Activated CD8-positive, alpha-beta memory T cell treated with anti-CD3 and anti-CD28 coated beads, Interleukin-2, amount 50 U/mL, for 24 hours (primary cell): ENCODE data around the gene TCERG1L.

Experiments used
- DNase-seq: peaks from one replicate; pipeline ENCODE4 v3.0.0-alpha.2; 2020; ENCODE audit errors: extremely low read depth

Gene TCERG1L

GRCh38 chr10:131070856-131071255 lies 240.7 kb downstream of the TCERG1L start:
- no peak for DNase-seq

GRCh38 chr10:131068760-131069159 lies 242.8 kb downstream of the TCERG1L start:
- DNase-seq = no peak

DNA sequence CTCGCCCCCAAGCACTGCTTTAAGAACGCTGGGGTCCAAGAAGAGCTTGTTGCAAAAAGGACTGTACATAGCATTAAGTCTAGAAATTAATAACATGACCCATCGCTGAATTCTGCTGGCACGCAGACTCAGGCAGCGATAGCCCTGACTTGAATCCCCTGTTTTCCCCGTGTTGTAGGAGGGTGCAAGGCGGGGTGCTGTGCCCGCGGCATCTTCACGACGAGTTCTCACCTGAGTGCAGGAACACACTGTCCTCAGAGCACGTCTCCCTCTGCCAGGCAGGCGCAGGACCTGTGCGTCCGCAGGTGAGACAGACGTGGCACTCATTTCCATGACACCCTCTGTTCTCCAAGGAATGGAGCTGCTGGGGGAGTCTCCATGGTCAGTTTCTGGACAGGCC lies 243.2 kb downstream of the TCERG1L start:
- no peak for DNase-seq

- no peak for DNase-seq
Observed at GRCh38 chr10:131067690-131068089, 243.8 kb downstream of the TCERG1L start.

DNA sequence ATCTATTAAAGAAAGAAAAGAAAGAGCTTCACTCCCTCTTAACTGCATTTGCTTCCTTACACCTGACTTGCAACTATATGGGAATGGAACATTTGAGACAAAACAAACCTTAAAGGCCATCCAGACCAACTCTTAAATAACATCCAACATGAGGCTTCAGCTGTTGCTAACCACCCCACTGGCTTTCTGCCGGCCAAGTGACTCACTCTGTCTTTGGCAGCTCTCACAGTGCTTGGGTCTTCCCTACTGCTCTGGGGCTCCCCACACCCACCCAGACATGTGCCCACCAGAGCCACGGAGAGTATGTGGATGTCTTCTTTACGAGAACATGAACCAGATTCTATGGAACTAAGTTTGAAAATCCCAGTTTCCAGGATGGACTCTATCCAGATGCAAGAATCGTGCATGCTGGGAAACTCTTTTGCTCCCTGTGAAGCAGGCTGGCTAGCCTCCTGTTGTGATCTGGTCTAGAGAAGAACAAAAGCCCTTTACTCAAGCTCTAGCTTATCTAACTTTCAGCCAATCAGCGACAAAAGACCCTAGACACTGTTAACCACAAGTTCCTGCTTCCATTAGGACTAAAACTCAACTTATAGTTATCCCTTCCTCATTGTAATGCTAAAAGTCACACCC lies 245.7 kb downstream of the TCERG1L start:
- DNase-seq = no peak

- no peak for DNase-seq
Observed at GRCh38 chr10:131063311-131063710, 248.2 kb downstream of the TCERG1L start.

DNA sequence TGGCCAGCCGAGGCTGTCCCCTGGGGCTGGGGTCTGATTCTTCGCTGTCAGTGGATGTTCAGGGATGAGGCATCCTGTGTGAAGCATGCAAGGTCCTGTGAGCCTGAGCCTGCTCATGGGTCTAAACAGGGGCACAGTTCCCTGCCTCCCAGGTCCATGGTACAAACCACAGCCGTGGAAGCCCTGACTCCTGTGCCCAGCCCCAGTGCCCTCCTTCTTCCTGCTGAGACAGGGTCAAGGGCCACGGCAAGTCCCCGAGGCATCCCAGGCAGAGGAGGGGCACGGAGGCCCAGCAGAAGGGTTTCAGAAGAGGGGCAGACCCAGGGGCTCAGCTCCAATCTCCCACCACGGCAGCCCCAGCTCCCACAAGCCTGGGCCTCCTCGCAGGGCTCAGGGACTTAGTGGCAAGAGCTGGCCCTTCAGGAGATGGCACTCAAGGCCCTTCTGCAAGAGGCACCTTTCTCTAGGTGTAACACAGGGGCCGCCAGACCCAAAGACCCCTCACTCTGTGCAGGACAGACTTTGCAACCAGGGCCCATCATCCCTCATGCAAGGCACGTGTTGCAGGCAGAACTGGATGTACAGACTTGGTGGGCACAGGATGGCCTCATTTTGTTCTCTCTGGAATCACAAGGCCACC lies 248.8 kb downstream of the TCERG1L start:
- DNase-seq = no peak

GRCh38 chr10:131061216-131061615 lies 250.3 kb downstream of the TCERG1L start:
- no peak for DNase-seq

- no peak for DNase-seq
Observed at GRCh38 chr10:131059881-131060280, 251.6 kb downstream of the TCERG1L start.

GRCh38 chr10:131058799-131059198 lies 252.7 kb downstream of the TCERG1L start:
- DNase-seq = no peak

GRCh38 chr10:131056781-131057180 lies 254.7 kb downstream of the TCERG1L start:
- no peak for DNase-seq

DNA sequence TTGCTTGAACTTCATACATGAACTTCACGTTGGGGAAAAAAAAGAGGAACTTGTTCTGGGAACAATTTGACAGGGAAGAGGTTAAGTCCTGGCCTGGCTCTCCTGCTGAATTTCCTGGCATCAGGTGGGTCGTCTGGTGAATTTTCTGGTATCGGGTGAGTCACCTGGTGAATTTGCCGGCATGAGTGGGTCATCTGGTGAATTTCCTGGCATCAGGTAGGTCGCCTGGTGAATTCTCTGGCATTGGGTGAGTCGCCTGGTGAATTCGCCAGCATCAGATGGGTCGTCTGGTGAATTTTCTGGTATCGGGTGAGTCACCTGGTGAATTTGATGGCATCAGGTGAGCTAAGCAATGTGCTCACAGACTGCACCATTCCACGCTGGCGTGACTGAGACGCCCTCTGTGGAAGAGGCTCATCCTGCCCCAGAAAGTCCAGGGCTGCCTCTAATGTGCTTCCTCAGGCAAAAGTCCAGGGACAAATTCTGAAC lies 255.4 kb downstream of the TCERG1L start:
- DNase-seq = no peak

DNA sequence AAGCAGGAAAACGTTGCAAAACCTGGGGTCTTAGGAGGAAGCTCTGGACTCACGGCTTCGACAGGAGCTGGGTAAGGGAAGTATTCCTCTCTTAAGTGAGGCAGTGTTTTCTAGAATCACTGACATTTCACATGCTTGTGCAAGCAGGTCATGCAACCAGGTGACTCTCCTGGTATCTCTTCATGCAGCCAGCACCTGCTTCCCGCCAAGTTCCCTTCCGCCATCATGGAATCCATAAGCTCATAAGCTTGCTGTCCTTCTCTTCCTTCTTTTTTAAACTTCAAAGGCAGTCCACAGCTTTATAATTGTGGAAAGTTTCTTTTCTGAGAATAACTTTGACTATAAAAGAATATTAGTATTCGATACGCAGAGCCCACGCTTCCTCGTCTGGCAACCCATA lies 256.1 kb downstream of the TCERG1L start:
- DNase-seq = no peak

GRCh38 chr10:131053192-131053591 lies 258.3 kb downstream of the TCERG1L start:
- no peak for DNase-seq

DNA sequence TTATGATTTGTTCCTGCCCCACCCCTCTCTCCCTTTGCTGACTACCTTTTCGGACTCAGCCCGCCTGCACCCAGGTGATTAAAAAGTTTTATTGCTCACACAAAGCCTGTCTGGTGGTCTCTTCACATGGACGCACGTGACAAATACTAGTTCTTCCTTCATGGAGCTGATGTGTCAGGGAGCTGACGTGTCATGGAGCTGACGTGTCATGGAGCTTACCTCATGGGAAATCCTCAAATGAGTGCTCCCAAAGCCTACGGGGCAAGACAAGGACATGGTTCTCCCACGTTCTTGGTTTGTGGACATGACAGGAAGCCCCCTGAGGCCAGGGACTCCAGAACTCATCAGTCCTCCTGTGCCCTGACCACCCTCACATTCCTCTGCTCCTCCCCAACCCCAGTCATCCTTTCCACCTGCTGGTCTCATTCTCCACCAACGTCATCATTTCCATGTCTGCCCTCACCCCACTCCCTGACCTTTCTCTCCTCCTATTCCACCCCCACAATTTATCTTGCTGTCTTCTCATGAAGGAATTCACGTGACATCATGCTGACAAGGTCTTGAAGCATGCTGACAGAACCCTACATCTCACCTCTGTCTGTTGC lies 261.3 kb downstream of the TCERG1L start:
- no peak for DNase-seq

DNA sequence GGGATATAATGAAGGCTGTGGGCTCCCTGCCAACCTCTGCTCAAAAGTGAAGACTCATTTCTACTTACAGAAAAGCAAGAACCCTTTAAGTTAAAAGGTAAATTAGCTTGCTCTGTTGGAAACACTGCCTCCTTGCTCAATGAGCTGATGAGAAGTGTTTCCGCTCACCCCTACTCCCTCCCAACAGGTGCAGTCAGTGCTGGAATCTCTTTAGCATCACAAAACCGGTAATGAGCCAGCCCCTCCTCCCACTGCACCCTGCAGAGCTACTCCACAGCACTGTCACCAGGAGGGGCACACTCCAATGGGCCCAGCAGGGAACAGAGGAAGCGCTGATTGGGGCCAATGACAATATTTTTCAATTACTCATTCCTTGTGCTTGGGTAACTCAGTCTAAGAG lies 262.5 kb downstream of the TCERG1L start:
- DNase-seq = no peak

GRCh38 chr10:131048606-131049005 lies 262.9 kb downstream of the TCERG1L start:
- no peak for DNase-seq

GRCh38 chr10:131047501-131047900 lies 264.0 kb downstream of the TCERG1L start:
- DNase-seq = no peak

- no peak for DNase-seq
Observed at GRCh38 chr10:131046194-131046593, 265.3 kb downstream of the TCERG1L start.

GRCh38 chr10:131044379-131045111 lies 267.0 kb downstream of the TCERG1L start:
- DNase-seq = no peak

- DNase-seq = no peak
Observed at GRCh38 chr10:131043039-131043691, 268.4 kb downstream of the TCERG1L start.
